Ovary (tissue), 9 donors: Measurements from ENCODE around the gene CLDN34. TPM values are rescaled to one million over a fixed set of nuclear protein-coding genes. Genes with fewer than 3 reads are reported as not detected.

ENCODE experiments used
- DNase-seq, 5 donors: peaks; one replicate each; pipeline ENCODE4 v3.0.0-alpha.2; 2019 to 2020
- H3K27ac ChIP-seq, 2 donors: fragments of 200-600 bp; one replicate each; pipeline versions ENCODE4 v1.5.1 to v1.8.0; 2019 to 2022
- H3K27me3 ChIP-seq: fragments of 200-600 bp; one replicate; pipeline ENCODE4 v1.8.0; 2022
- H3K36me3 ChIP-seq: fragments of 200-600 bp; sonication (generic); one replicate; pipeline ENCODE4 v1.5.1; 2019
- H3K4me1 ChIP-seq: one replicate; pipeline ENCODE4 v1.8.1; 2013; ENCODE audit warnings: mild to moderate bottlenecking, moderate library complexity; ENCODE audit not compliant: insufficient read depth
- H3K4me3 ChIP-seq: fragments of 200-600 bp; sonication (generic); one replicate; pipeline ENCODE4 v1.5.1; 2017
- H3K9me3 ChIP-seq, 2 donors: fragments of 200-600 bp in 1 of 2; sonication (generic) in 1 of 2; one replicate each; pipeline versions ENCODE4 v1.5.1 to v1.8.1; 2013 to 2019; ENCODE audit warnings: mild to moderate bottlenecking in 1 of 2, moderate library complexity in 1 of 2
- CTCF ChIP-seq, 3 donors: fragments of 450-650 bp in 2 of 3; fragments of 200-600 bp in 1 of 3; IDR thresholded peaks; one replicate each; pipeline versions ENCODE4 v1.5.1 to v1.8.0; 2016 to 2022; ENCODE audit warnings: antibody characterized with exemption in 3 of 3, mild to moderate bottlenecking in 1 of 3
- EP300 ChIP-seq: sonication (generic); formaldehyde crosslinking; IDR thresholded peaks from one replicate; pipeline ENCODE4 v1.6.1; 2017; ENCODE audit warnings: antibody characterized with exemption
- POLR2A ChIP-seq: fragments of 450-650 bp; IDR thresholded peaks from one replicate; pipeline ENCODE4 v1.6.1; 2017; ENCODE audit warnings: antibody characterized with exemption, mild to moderate bottlenecking, moderate library complexity
- WGBS, 3 donors: extraction: QIAGEN DNeasy Blood & Tissue Kit in 1 of 3; methylation state at CpG; one replicate each; pipeline versions ENCODE4 v1.1.5 to v1.1.7; 2013 to 2017; 5-methylcytosine and 5-hydroxymethylcytosine counted together
- intact Hi-C, 4 donors: fragments of 100-400 bp; cut with DNase I; formaldehyde crosslinking; loops; one replicate each; pipeline versions ENCODE4 v1.11.0 to v1.15.1; 2022 to 2023
- polyA plus RNA-seq, 2 donors: library from polyadenylated mRNA; stranded (reverse); fragments of 200-250 nt in 1 of 2; fragments of 350-450 nt in 1 of 2; fragmentation: Illumina TruSeq in 1 of 2; extraction: RNeasy Lipid Tissue Mini Kit (QIAGEN cat#74804) in 1 of 2; gene quantifications; one replicate each; pipeline ENCODE4 v1.2.3, GENCODE V29; 2013 to 2014
- total RNA-seq, 7 donors: library from RNA; depleted of rRNA in 2 of 7; stranded (reverse); fragments of >200 nt in 2 of 7; fragmentation: NEBNext Ultra II Directional in 3 of 7; extraction: Animal tissue kit (Norgen Biotek cat#: 25700) in 3 of 7; gene quantifications; one replicate each; pipeline versions ENCODE4 v1.1.0 to v1.2.4, GENCODE V29; 2016 to 2023
- donor health status: DM: no; HTN: no; CAD: no; lungs with moderate emphysema.
- donor health status: DM: no; HTN: no; CAD: no.
- donor health status: Bipolar disorder and iron deficiency.
- donor health status: DM: yes; HTN: yes; CAD: no.
- donor health status: DM: no; HTN: no; CAD: no.
- donor health status: DM: yes; HTN: yes; CAD: no.

The CLDN34 gene
- total and polyA plus RNA-seq, 9 donors = 0.12 to 0.82 (median 0.57) TPM; not detected in 3

GRCh38 chrX:10014462-10015354 lies 47.5 kb downstream of the CLDN34 start:
- no peaks in the 10 kb centered on the region for H3K9me3 ChIP-seq
- TF ChIP-seq POLR2A (peak; percentile 62), EP300 (no peak), CTCF (IDR thresholded peaks at IDR 0.05) (peak in 1 of 3 donors; percentile 6)
- no peaks in the 10 kb centered on the region for H3K36me3 ChIP-seq
- peak overlapping the region; percentile 85 to 92 for H3K27ac ChIP-seq
- H3K27me3 ChIP-seq = no peaks in the 10 kb centered on the region
- intact Hi-C loops = loop anchor here (5.0 kb wide), 2 partner anchors 98 to 103 kb away; no protein-coding TSS in a partner anchor
- WGBS, 3 donors = 26 to 34% (median 31%) methylated on average over 103 to 109 of the region's 110 CpGs
- H3K4me3 ChIP-seq = peak overlapping the region; percentile 54
- peak; percentile 88 to 91 (median 90) for DNase-seq
- no peaks in the 10 kb centered on the region for H3K4me1 ChIP-seq

GRCh38 chrX:10015355-10015722 lies 48.2 kb downstream of the CLDN34 start:
- 21 to 50% (median 40%) methylated on average over 4 to 66 of the region's 71 CpGs for WGBS, 3 donors
- TF ChIP-seq CTCF (IDR thresholded peaks at IDR 0.05) (no peak), POLR2A (no peak), EP300 (no peak)
- Histone ChIP-seq H3K4me1 (no peaks in the 10 kb centered on the region), H3K9me3 (no peaks in the 10 kb centered on the region), H3K4me3 (peak overlapping the region; percentile 55), H3K36me3 (no peaks in the 10 kb centered on the region), H3K27ac (peak overlapping the region in 1 of 2 donors; percentile 80), H3K27me3 (no peaks in the 10 kb centered on the region)
- intact Hi-C loops = loop anchor here in 1 of 4 donors (5.0 kb wide), 1 partner anchor 97 kb away; no protein-coding TSS in a partner anchor
- DNase-seq = no peak

GRCh38 chrX:10015723-10016518 lies 48.8 kb downstream of the CLDN34 start:
- Histone ChIP-seq H3K4me3 (peak overlapping the region; percentile 55), H3K9me3 (no peaks in the 10 kb centered on the region), H3K27ac (peak overlapping the region; percentile 66 to 80), H3K4me1 (no peaks in the 10 kb centered on the region), H3K36me3 (no peaks in the 10 kb centered on the region), H3K27me3 (no peaks in the 10 kb centered on the region)
- intact Hi-C loops = loop anchor here in 1 of 4 donors (5.0 kb wide), 1 partner anchor 96 kb away; no protein-coding TSS in a partner anchor
- WGBS, 3 donors = 18 to 30% (median 22%) methylated on average over 74 to 87 of the region's 87 CpGs
- TF ChIP-seq POLR2A = no peak
- no peak for TF ChIP-seq CTCF (IDR thresholded peaks at IDR 0.05)
- TF ChIP-seq EP300 = no peak
- peak; percentile 31 to 58 (median 46) for DNase-seq

GRCh38 chrX:10016519-10017132 lies 49.5 kb downstream of the CLDN34 start:
- Histone ChIP-seq H3K36me3 (no peaks in the 10 kb centered on the region), H3K9me3 (no peaks in the 10 kb centered on the region), H3K27me3 (no peaks in the 10 kb centered on the region), H3K4me3 (peak overlapping the region; percentile 55), H3K4me1 (no peaks in the 10 kb centered on the region), H3K27ac (peak overlapping the region; percentile 66 to 80)
- intact Hi-C loops = loop anchor here in 1 of 4 donors (5.0 kb wide), 1 partner anchor 96 kb away; no protein-coding TSS in a partner anchor
- TF ChIP-seq EP300 (no peak), CTCF (IDR thresholded peaks at IDR 0.05) (no peak), POLR2A (no peak)
- DNase-seq = no peak
- 29 to 31% (median 31%) methylated on average over 11 of the region's 11 CpGs for WGBS, 3 donors
